Panc1 (cell line): ENCODE measurements around the gene KRT8. TPM values are rescaled to one million over a fixed set of nuclear protein-coding genes. Genes with fewer than 3 reads are reported as not detected.

ENCODE experiments used
- ATAC-seq: fragments of 200-7000 bp; cut with Tn5 transposase; 2 replicates; pipeline ENCODE4 v1.9.1; 2020; ENCODE audit warnings: mild to moderate bottlenecking, moderate library complexity
- BruUV-seq: library from RNA; stranded (reverse); fragments of 400-500 nt; replicated peaks from 2 replicates; lab custom pipeline; 2021; lab: Mats Ljungman, UMichigan
- CTCF ChIA-PET: fragments of 300-600 bp; sonication (Branson Sonifier 250); formaldehyde crosslinking; loops from one replicate; lab custom pipeline; 2022; ENCODE audit warnings: antibody characterized with exemption; lab: Charles Lee
- POLR2A ChIA-PET: fragments of 300-600 bp; sonication (Branson Sonifier 250); formaldehyde crosslinking; loops from one replicate; lab custom pipeline; 2022; ENCODE audit warnings: antibody characterized with exemption; lab: Charles Lee
- DNase-seq: peaks from one replicate; pipeline ENCODE4 v3.0.0-alpha.2; 2010; ENCODE audit warnings: low read depth, low spot score
- H3K27ac ChIP-seq: 2 replicates; pipeline ENCODE4 v1.5.1; 2011; ENCODE audit warnings: mild to moderate bottlenecking, low read length, inconsistent platforms
- H3K27me3 ChIP-seq: fragments of 200-500 bp; sonication (Bioruptor generic); 2 replicates; pipeline ENCODE4 v1.6.0; 2014; ENCODE audit warnings: low read length, inconsistent platforms; ENCODE audit not compliant: control insufficient read depth, insufficient read depth
- H3K36me3 ChIP-seq: fragments of 200-500 bp; sonication (Bioruptor generic); 2 replicates; pipeline ENCODE4 v1.5.1; 2014; ENCODE audit warnings: inconsistent platforms, mild to moderate bottlenecking, low read length, moderate library complexity; ENCODE audit not compliant: control insufficient read depth, insufficient read depth
- H3K4me1 ChIP-seq: 2 replicates; pipeline ENCODE4 v1.5.1; 2011; ENCODE audit warnings: inconsistent platforms, mild to moderate bottlenecking, low read length, moderate library complexity; ENCODE audit not compliant: control insufficient read depth, insufficient read depth
- H3K4me3 ChIP-seq, 2 experiments: 2 replicates each; pipeline ENCODE4 v1.5.1; 2011 to 2012; ENCODE audit warnings: low read depth in 2 of 2, low read length in 2 of 2, mild to moderate bottlenecking in 2 of 2, inconsistent platforms in 1 of 2, moderate library complexity in 1 of 2
- H3K9me3 ChIP-seq: fragments of 200-500 bp; sonication (Bioruptor generic); 2 replicates; pipeline ENCODE4 v1.5.1; 2014; ENCODE audit warnings: low read depth, mild to moderate bottlenecking, inconsistent platforms, low read length, moderate library complexity; ENCODE audit not compliant: control insufficient read depth, insufficient read depth
- POLR2AphosphoS5 ChIP-seq: IDR thresholded peaks from 2 replicates; pipeline ENCODE4 v1.6.1; 2012; ENCODE audit warnings: mild to moderate bottlenecking, low read depth, low read length, moderate library complexity
- SIN3A ChIP-seq: IDR thresholded peaks from 2 replicates; pipeline ENCODE4 v1.6.1; 2012; ENCODE audit warnings: low read depth, mild to moderate bottlenecking, low read length, moderate library complexity, borderline replicate concordance; ENCODE audit not compliant: insufficient read depth
- TCF7L2 ChIP-seq: IDR thresholded peaks from 2 replicates; pipeline ENCODE4 v1.6.1; 2011; ENCODE audit warnings: mild to moderate bottlenecking, low read depth, low read length, inconsistent platforms
- in situ Hi-C: cut with HindIII; loops from 2 replicates; pipeline ENCODE4 v1.10.0; 2016; ENCODE audit warnings: low sequenced_read_pairs, low pct_unique_long_range_greater_than_20kb
- intact Hi-C: fragments of 100-400 bp; cut with micrococcal nuclease; formaldehyde crosslinking; loops from one replicate; pipeline ENCODE4 v1.10.0; 2022; ENCODE audit not compliant: unreplicated experiment
- total RNA-seq: library from RNA; stranded (reverse); gene quantifications from one replicate; pipeline ENCODE4 v1.2.1, GENCODE V29; 2021; ENCODE audit not compliant: unreplicated experiment
- TF ChIP-seq, protein P1 (sequence below): fragments of 450-650 bp; IDR thresholded peaks from 2 replicates; pipeline ENCODE4 v1.5.1; 2017; ENCODE audit warnings: mild to moderate bottlenecking
- TF ChIP-seq, protein P2 (sequence below), 2 experiments: IDR thresholded peaks; 2 replicates each; pipeline ENCODE4 v1.6.1; 2011 to 2012; ENCODE audit warnings: low read depth in 2 of 2, control low read depth in 1 of 2, low read length in 1 of 2, mild to moderate bottlenecking in 1 of 2, moderate library complexity in 1 of 2; ENCODE audit not compliant: insufficient read depth in 1 of 2

KRT8 gene
- total RNA-seq, 1 experiment from 2014 or later = 6,125 TPM

DNA sequence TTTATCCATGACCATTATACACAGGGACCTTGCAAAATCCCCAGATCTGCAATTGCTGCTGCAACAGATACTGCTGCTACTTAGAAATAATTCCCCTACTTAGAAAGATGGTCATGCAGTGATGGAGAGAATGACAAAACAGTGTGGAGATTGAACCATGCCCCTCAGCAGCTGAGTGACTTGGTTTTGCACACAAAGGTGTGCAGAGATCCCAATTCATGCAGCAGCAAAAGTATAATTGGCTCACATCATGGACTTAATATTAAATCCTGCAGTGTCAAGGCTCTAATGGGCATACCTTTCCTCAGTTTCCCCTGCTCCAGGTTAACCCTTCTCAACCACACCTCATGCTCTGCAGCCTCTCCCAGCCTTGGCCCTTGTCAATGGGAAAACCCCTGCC lies 53.1 kb downstream of the KRT8 start:
- no peaks in the 10 kb centered on the region for H3K36me3 ChIP-seq
- no peaks in the 10 kb centered on the region; the same call in 1 of the 2 replicates for H3K27me3 ChIP-seq
- H3K4me3 ChIP-seq = no peak overlapping the region
- H3K4me1 ChIP-seq = no peaks in the 10 kb centered on the region
- no peak overlapping the region for H3K27ac ChIP-seq
- in situ Hi-C loops (no loop called here), intact Hi-C loops (no loop called here)
- ATAC-seq = no peak
- POLR2A ChIA-PET = interaction anchor here (0.6 kb wide), 1 partner anchor 364 kb away, joined by 5 read pairs; no protein-coding TSS in a partner anchor
- DNase-seq = no peak
- BruUV-seq = no TSS peak
- CTCF ChIA-PET = no interaction called here
- TF ChIP-seq TCF7L2 (no peak), SIN3A (no peak)
- TF ChIP-seq, protein P1, sequence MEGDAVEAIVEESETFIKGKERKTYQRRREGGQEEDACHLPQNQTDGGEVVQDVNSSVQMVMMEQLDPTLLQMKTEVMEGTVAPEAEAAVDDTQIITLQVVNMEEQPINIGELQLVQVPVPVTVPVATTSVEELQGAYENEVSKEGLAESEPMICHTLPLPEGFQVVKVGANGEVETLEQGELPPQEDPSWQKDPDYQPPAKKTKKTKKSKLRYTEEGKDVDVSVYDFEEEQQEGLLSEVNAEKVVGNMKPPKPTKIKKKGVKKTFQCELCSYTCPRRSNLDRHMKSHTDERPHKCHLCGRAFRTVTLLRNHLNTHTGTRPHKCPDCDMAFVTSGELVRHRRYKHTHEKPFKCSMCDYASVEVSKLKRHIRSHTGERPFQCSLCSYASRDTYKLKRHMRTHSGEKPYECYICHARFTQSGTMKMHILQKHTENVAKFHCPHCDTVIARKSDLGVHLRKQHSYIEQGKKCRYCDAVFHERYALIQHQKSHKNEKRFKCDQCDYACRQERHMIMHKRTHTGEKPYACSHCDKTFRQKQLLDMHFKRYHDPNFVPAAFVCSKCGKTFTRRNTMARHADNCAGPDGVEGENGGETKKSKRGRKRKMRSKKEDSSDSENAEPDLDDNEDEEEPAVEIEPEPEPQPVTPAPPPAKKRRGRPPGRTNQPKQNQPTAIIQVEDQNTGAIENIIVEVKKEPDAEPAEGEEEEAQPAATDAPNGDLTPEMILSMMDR = no peak
- H3K9me3 ChIP-seq = no peaks in the 10 kb centered on the region

DNA sequence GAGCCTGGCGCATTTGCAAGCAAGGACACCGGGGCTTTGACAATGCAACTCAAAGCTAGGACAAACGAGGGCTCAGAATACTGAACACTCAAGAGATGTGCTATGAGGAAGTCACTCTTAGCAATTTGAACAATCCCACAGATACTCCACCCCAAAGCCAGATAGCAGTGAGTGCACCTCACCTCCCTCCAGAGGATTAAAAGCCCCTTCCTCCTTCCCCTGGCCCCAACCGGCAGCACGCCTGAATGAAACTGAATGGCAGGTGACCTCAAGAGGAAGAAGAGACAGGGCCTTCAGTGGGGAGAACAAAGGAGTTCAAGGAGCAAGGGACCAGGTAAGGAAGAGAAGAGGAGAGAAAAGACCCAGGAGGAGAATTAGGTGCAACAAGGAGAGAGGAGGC lies 54.2 kb downstream of the KRT8 start:
- DNase-seq = no peak
- H3K4me1 ChIP-seq = no peaks in the 10 kb centered on the region
- in situ Hi-C loops = no loop called here
- no peaks in the 10 kb centered on the region for H3K9me3 ChIP-seq
- H3K27me3 ChIP-seq = no peaks in the 10 kb centered on the region
- H3K27ac ChIP-seq = no peak overlapping the region
- intact Hi-C loops = no loop called here
- POLR2A ChIA-PET = no interaction called here
- no TSS peak for BruUV-seq
- no peak for ATAC-seq
- H3K4me3 ChIP-seq = no peak overlapping the region
- no peaks in the 10 kb centered on the region for H3K36me3 ChIP-seq
- CTCF ChIA-PET = no interaction called here
- TF ChIP-seq SIN3A (no peak), TCF7L2 (no peak)
- TF ChIP-seq, protein P1 = no peak

GRCh38 chr12:52849511-52849910 lies 55.4 kb downstream of the KRT8 start:
- H3K4me3 ChIP-seq = no peak overlapping the region
- ChIA-PET CTCF (no interaction called here), POLR2A (no interaction called here)
- in situ Hi-C loops (no loop called here), intact Hi-C loops (no loop called here)
- no peaks in the 10 kb centered on the region for H3K9me3 ChIP-seq
- no peaks in the 10 kb centered on the region for H3K36me3 ChIP-seq
- no peaks in the 10 kb centered on the region for H3K27me3 ChIP-seq
- TF ChIP-seq, protein P2, sequence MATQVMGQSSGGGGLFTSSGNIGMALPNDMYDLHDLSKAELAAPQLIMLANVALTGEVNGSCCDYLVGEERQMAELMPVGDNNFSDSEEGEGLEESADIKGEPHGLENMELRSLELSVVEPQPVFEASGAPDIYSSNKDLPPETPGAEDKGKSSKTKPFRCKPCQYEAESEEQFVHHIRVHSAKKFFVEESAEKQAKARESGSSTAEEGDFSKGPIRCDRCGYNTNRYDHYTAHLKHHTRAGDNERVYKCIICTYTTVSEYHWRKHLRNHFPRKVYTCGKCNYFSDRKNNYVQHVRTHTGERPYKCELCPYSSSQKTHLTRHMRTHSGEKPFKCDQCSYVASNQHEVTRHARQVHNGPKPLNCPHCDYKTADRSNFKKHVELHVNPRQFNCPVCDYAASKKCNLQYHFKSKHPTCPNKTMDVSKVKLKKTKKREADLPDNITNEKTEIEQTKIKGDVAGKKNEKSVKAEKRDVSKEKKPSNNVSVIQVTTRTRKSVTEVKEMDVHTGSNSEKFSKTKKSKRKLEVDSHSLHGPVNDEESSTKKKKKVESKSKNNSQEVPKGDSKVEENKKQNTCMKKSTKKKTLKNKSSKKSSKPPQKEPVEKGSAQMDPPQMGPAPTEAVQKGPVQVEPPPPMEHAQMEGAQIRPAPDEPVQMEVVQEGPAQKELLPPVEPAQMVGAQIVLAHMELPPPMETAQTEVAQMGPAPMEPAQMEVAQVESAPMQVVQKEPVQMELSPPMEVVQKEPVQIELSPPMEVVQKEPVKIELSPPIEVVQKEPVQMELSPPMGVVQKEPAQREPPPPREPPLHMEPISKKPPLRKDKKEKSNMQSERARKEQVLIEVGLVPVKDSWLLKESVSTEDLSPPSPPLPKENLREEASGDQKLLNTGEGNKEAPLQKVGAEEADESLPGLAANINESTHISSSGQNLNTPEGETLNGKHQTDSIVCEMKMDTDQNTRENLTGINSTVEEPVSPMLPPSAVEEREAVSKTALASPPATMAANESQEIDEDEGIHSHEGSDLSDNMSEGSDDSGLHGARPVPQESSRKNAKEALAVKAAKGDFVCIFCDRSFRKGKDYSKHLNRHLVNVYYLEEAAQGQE (IDR thresholded peaks at IDR 0.05; ENCODE audit: insufficient read depth in 1 of 2, low read depth in 2 of 2, low read length in 1 of 2) = no peak
- TF ChIP-seq POLR2AphosphoS5 = no peak
- TF ChIP-seq, protein P1 = no peak
- no peak for TF ChIP-seq SIN3A
- TF ChIP-seq TCF7L2 = no peak
- H3K27ac ChIP-seq = no peak overlapping the region
- no peak for DNase-seq
- no TSS peak for BruUV-seq
- no peaks in the 10 kb centered on the region for H3K4me1 ChIP-seq
- no peak for ATAC-seq
